ENCODE results near the gene HNRNPU.
A peak's percentile ranks its signal among the peaks of the same experiment; 100 is the strongest.

HNRNPU gene

GRCh38 chr1:244807138-244807537 is 57.2 kb downstream of the HNRNPU start:
- Histone ChIP-seq H3K27me3 (replicated peaks in 2 of 5; ENCODE audit: control insufficient read depth in 4 of 5, insufficient read depth in 5 of 5, low read length in 4 of 5) (peaks cover 0 to 23% (median 4%) of the 10 kb centered on the region in 5 experiments), H3K4me3 (ENCODE audit: control insufficient read depth in 1 of 7, extremely low read depth in 1 of 7, insufficient read depth in 4 of 7, low read depth in 2 of 7, low read length in 6 of 7) (no peak overlapping the region), H3K9me3 (ENCODE audit: control extremely low read depth in 1 of 5, control insufficient read depth in 4 of 5, insufficient read depth in 2 of 5, low read depth in 1 of 5, low read length in 4 of 5) (no peaks in the 10 kb centered on the region), H3K36me3 (ENCODE audit: control insufficient read depth in 4 of 4, insufficient read depth in 4 of 4, low read length in 3 of 4) (no peaks in the 10 kb centered on the region), H3K4me1 (ENCODE audit: control extremely low read depth in 1 of 4, control insufficient read depth in 4 of 4, insufficient read depth in 4 of 4, low read length in 3 of 4) (peaks cover 0 to 6% (median 2%) of the 10 kb centered on the region in 4 experiments), H3K27ac (ENCODE audit: insufficient read depth in 1 of 2, low read depth in 1 of 2, low read length in 2 of 2, poor library complexity in 1 of 2, severe bottlenecking in 2 of 2) (no peak overlapping the region)
- ChIA-PET CTCF (interaction anchor here (1.2 to 1.4 kb wide), 2 partner anchors 10 to 203 kb away, joined by 3 to 4 read pairs; no protein-coding TSS in a partner anchor), POLR2A (interaction anchor here (0.7 kb wide), 1 partner anchor 163 kb away, joined by 4 read pairs; no protein-coding TSS in a partner anchor)
- peak in 2 of 3 donors; percentile 17 to 18 for DNase-seq

- CTCF ChIA-PET = interaction anchor here (4.8 kb wide), 1 partner anchor 237 kb away, joined by 36 read pairs; no protein-coding TSS in a partner anchor
- 97% methylated on average over 5 of the region's 8 CpGs for WGBS (ENCODE audit: insufficient coverage)
- POLR2A ChIA-PET = no interaction called here
These were observed 59.5 kb downstream of the HNRNPU start for GRCh38 chr1:244804841-244805240.

GRCh38 chr1:244802556-244803239 is 61.6 kb downstream of the HNRNPU start:
- no peaks in the 10 kb centered on the region for H3K9me3 ChIP-seq (ENCODE audit: control extremely low read depth in 1 of 5, control insufficient read depth in 4 of 5, insufficient read depth in 2 of 5, low read depth in 1 of 5, low read length in 4 of 5)
- 70% methylated on average over 12 of the region's 16 CpGs for WGBS (ENCODE audit: insufficient coverage)
- peaks cover 0 to 17% (median 2%) of the 10 kb centered on the region in 5 experiments for H3K27me3 ChIP-seq (replicated peaks in 2 of 5; ENCODE audit: control insufficient read depth in 4 of 5, insufficient read depth in 5 of 5, low read length in 4 of 5)
- CTCF ChIA-PET = interaction anchor here (1.1 to 4.8 kb wide), 13 partner anchors 11 to 243 kb away, joined by 3 to 36 read pairs (median 7); partner anchors contain the start of gene HNRNPU
- no peak overlapping the region for H3K4me3 ChIP-seq (ENCODE audit: control insufficient read depth in 1 of 7, extremely low read depth in 1 of 7, insufficient read depth in 4 of 7, low read depth in 2 of 7, low read length in 6 of 7)
- DNase-seq = peak in 1 of 3 donors; percentile 15
- H3K36me3 ChIP-seq (ENCODE audit: control insufficient read depth in 4 of 4, insufficient read depth in 4 of 4, low read length in 3 of 4) = no peaks in the 10 kb centered on the region
- POLR2A ChIA-PET = no interaction called here
- H3K4me1 ChIP-seq (ENCODE audit: control extremely low read depth in 1 of 4, control insufficient read depth in 4 of 4, insufficient read depth in 4 of 4, low read length in 3 of 4) = peaks cover 0 to 9% (median 2%) of the 10 kb centered on the region in 4 experiments
- no peak overlapping the region for H3K27ac ChIP-seq (ENCODE audit: insufficient read depth in 1 of 2, low read depth in 1 of 2, low read length in 2 of 2, poor library complexity in 1 of 2, severe bottlenecking in 2 of 2)

More at GRCh38 chr1:244804841-244805240, 59.5 kb downstream of the HNRNPU start:
- DNase-seq = no peak
- Histone ChIP-seq H3K27ac (ENCODE audit: insufficient read depth in 1 of 2, low read depth in 1 of 2, low read length in 2 of 2, poor library complexity in 1 of 2, severe bottlenecking in 2 of 2) (no peak overlapping the region), H3K9me3 (ENCODE audit: control extremely low read depth in 1 of 5, control insufficient read depth in 4 of 5, insufficient read depth in 2 of 5, low read depth in 1 of 5, low read length in 4 of 5) (no peaks in the 10 kb centered on the region), H3K36me3 (ENCODE audit: control insufficient read depth in 4 of 4, insufficient read depth in 4 of 4, low read length in 3 of 4) (no peaks in the 10 kb centered on the region), H3K4me1 (ENCODE audit: control extremely low read depth in 1 of 4, control insufficient read depth in 4 of 4, insufficient read depth in 4 of 4, low read length in 3 of 4) (peaks cover 0 to 9% (median 2%) of the 10 kb centered on the region in 4 experiments), H3K4me3 (ENCODE audit: control insufficient read depth in 1 of 7, extremely low read depth in 1 of 7, insufficient read depth in 4 of 7, low read depth in 2 of 7, low read length in 6 of 7) (no peak overlapping the region), H3K27me3 (replicated peaks in 2 of 5; ENCODE audit: control insufficient read depth in 4 of 5, insufficient read depth in 5 of 5, low read length in 4 of 5) (peaks cover 0 to 17% (median 2%) of the 10 kb centered on the region in 5 experiments)

- H3K36me3 ChIP-seq (ENCODE audit: control insufficient read depth in 4 of 4, insufficient read depth in 4 of 4, low read length in 3 of 4) = no peaks in the 10 kb centered on the region
- 49% methylated on average over 12 of the region's 14 CpGs for WGBS (ENCODE audit: insufficient coverage)
- CTCF ChIA-PET = interaction anchor here (1.0 to 8.9 kb wide), 21 partner anchors 12 to 354 kb away, joined by 3 to 91 read pairs (median 6); partner anchors contain the start of gene HNRNPU
These were observed 62.3 kb downstream of the HNRNPU start for GRCh38 chr1:244802041-244802440.

GRCh38 chr1:244801246-244801645 is 63.1 kb downstream of the HNRNPU start:
- Histone ChIP-seq H3K27ac (ENCODE audit: insufficient read depth in 1 of 2, low read depth in 1 of 2, low read length in 2 of 2, poor library complexity in 1 of 2, severe bottlenecking in 2 of 2) (no peak overlapping the region), H3K36me3 (ENCODE audit: control insufficient read depth in 4 of 4, insufficient read depth in 4 of 4, low read length in 3 of 4) (no peaks in the 10 kb centered on the region), H3K4me3 (ENCODE audit: control insufficient read depth in 1 of 7, extremely low read depth in 1 of 7, insufficient read depth in 4 of 7, low read depth in 2 of 7, low read length in 6 of 7) (peak overlapping the region in 1 of 7 experiments; percentile 11), H3K27me3 (replicated peaks in 2 of 5; ENCODE audit: control insufficient read depth in 4 of 5, insufficient read depth in 5 of 5, low read length in 4 of 5) (peaks cover 0 to 15% (median 2%) of the 10 kb centered on the region in 5 experiments), H3K9me3 (ENCODE audit: control extremely low read depth in 1 of 5, control insufficient read depth in 4 of 5, insufficient read depth in 2 of 5, low read depth in 1 of 5, low read length in 4 of 5) (no peaks in the 10 kb centered on the region), H3K4me1 (ENCODE audit: control extremely low read depth in 1 of 4, control insufficient read depth in 4 of 4, insufficient read depth in 4 of 4, low read length in 3 of 4) (peaks cover 0 to 9% (median 2%) of the 10 kb centered on the region in 4 experiments)
- ChIA-PET CTCF (interaction anchor here (0.6 to 8.9 kb wide), 24 partner anchors 12 to 355 kb away, joined by 3 to 91 read pairs (median 5); partner anchors contain the start of gene HNRNPU), POLR2A (no interaction called here)
- 48% methylated on average over 5 of the region's 14 CpGs for WGBS (ENCODE audit: insufficient coverage)
- peak; percentile 76 to 82 (median 78) for DNase-seq

More at GRCh38 chr1:244802041-244802440, 62.3 kb downstream of the HNRNPU start:
- H3K27me3 ChIP-seq (replicated peaks in 2 of 5; ENCODE audit: control insufficient read depth in 4 of 5, insufficient read depth in 5 of 5, low read length in 4 of 5) = peaks cover 0 to 15% (median 2%) of the 10 kb centered on the region in 5 experiments
- no peak overlapping the region for H3K4me3 ChIP-seq (ENCODE audit: control insufficient read depth in 1 of 7, extremely low read depth in 1 of 7, insufficient read depth in 4 of 7, low read depth in 2 of 7, low read length in 6 of 7)
- no peaks in the 10 kb centered on the region for H3K9me3 ChIP-seq (ENCODE audit: control extremely low read depth in 1 of 5, control insufficient read depth in 4 of 5, insufficient read depth in 2 of 5, low read depth in 1 of 5, low read length in 4 of 5)
- H3K27ac ChIP-seq (ENCODE audit: insufficient read depth in 1 of 2, low read depth in 1 of 2, low read length in 2 of 2, poor library complexity in 1 of 2, severe bottlenecking in 2 of 2) = no peak overlapping the region
- H3K4me1 ChIP-seq (ENCODE audit: control extremely low read depth in 1 of 4, control insufficient read depth in 4 of 4, insufficient read depth in 4 of 4, low read length in 3 of 4) = peaks cover 0 to 9% (median 2%) of the 10 kb centered on the region in 4 experiments
- DNase-seq = no peak
- POLR2A ChIA-PET = no interaction called here

GRCh38 chr1:244800821-244801220 is 63.5 kb downstream of the HNRNPU start:
- peaks cover 0 to 14% (median 2%) of the 10 kb centered on the region in 5 experiments for H3K27me3 ChIP-seq (replicated peaks in 2 of 5; ENCODE audit: control insufficient read depth in 4 of 5, insufficient read depth in 5 of 5, low read length in 4 of 5)
- no peak overlapping the region for H3K27ac ChIP-seq (ENCODE audit: insufficient read depth in 1 of 2, low read depth in 1 of 2, low read length in 2 of 2, poor library complexity in 1 of 2, severe bottlenecking in 2 of 2)
- no peaks in the 10 kb centered on the region for H3K9me3 ChIP-seq (ENCODE audit: control extremely low read depth in 1 of 5, control insufficient read depth in 4 of 5, insufficient read depth in 2 of 5, low read depth in 1 of 5, low read length in 4 of 5)
- peaks cover 0 to 9% (median 2%) of the 10 kb centered on the region in 4 experiments for H3K4me1 ChIP-seq (ENCODE audit: control extremely low read depth in 1 of 4, control insufficient read depth in 4 of 4, insufficient read depth in 4 of 4, low read length in 3 of 4)
- 92% methylated on average over 7 of the region's 9 CpGs for WGBS (ENCODE audit: insufficient coverage)
- H3K4me3 ChIP-seq (ENCODE audit: control insufficient read depth in 1 of 7, extremely low read depth in 1 of 7, insufficient read depth in 4 of 7, low read depth in 2 of 7, low read length in 6 of 7) = no peak overlapping the region
- ChIA-PET POLR2A (no interaction called here), CTCF (interaction anchor here (0.6 to 8.9 kb wide), 20 partner anchors 11 to 355 kb away, joined by 3 to 91 read pairs (median 6); partner anchors contain the start of gene HNRNPU)
- DNase-seq = no peak
- no peaks in the 10 kb centered on the region for H3K36me3 ChIP-seq (ENCODE audit: control insufficient read depth in 4 of 4, insufficient read depth in 4 of 4, low read length in 3 of 4)
